Prostate gland (tissue), 2 donors: Measurements from ENCODE around the gene STAG1.

Source experiments
- POLR2A ChIP-seq: fragments of 450-650 bp; IDR thresholded peaks from one replicate; pipeline ENCODE4 v1.6.1; 2016; ENCODE audit warnings: antibody characterized with exemption, mild to moderate bottlenecking
- POLR2AphosphoS5 ChIP-seq: sonication (generic); formaldehyde crosslinking; IDR thresholded peaks from one replicate; pipeline ENCODE4 v1.6.1; 2017; ENCODE audit warnings: antibody characterized with exemption
- TF ChIP-seq, protein P1 (sequence below), 4 experiments: fragments of 200-600 bp in 2 of 4; fragments of 450-650 bp in 2 of 4; sonication (generic) in 2 of 4; IDR thresholded peaks; 1 replicate in 3 of 4; 2 replicates in 1 of 4; pipeline ENCODE4 v1.5.1; 2016 to 2019; ENCODE audit warnings: antibody characterized with exemption in 4 of 4, mild to moderate bottlenecking in 2 of 4, moderate library complexity in 2 of 4

DNA sequence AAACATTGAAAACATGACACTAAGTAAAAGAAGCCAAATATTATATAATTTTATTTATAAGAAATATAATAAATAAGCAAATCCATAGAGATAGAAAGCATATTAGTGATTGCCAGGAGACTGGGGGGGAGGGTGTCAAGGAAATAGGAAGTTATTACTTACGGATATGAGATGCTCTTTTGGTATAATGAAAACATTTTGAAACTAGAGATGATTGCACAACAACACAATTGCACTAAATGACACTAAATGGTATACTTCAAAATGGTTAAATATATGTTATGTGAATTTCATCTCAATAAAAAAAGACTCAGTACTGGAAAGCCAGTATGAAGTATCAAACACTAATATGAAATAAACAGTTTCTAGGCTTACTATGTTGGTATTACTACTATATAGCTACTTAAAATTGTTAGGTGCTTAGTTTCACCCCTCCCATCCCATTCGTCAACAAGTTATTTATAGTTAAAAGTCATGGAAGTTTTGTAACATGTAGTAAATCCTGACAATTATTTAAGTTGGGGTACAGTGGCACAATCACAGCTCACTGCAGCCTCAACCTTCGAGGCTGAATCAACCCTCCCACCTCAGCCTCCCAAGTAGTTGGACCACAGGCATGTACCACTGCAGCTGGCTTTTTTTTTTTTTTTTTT is 43.7 kb downstream of the STAG1 start:
- TF ChIP-seq, protein P1, sequence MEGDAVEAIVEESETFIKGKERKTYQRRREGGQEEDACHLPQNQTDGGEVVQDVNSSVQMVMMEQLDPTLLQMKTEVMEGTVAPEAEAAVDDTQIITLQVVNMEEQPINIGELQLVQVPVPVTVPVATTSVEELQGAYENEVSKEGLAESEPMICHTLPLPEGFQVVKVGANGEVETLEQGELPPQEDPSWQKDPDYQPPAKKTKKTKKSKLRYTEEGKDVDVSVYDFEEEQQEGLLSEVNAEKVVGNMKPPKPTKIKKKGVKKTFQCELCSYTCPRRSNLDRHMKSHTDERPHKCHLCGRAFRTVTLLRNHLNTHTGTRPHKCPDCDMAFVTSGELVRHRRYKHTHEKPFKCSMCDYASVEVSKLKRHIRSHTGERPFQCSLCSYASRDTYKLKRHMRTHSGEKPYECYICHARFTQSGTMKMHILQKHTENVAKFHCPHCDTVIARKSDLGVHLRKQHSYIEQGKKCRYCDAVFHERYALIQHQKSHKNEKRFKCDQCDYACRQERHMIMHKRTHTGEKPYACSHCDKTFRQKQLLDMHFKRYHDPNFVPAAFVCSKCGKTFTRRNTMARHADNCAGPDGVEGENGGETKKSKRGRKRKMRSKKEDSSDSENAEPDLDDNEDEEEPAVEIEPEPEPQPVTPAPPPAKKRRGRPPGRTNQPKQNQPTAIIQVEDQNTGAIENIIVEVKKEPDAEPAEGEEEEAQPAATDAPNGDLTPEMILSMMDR (IDR thresholded peaks at IDR 0.05): no peak
- no peak for TF ChIP-seq POLR2A
- TF ChIP-seq POLR2AphosphoS5: no peak
